ENCODE results near the gene THRSP.

DNA sequence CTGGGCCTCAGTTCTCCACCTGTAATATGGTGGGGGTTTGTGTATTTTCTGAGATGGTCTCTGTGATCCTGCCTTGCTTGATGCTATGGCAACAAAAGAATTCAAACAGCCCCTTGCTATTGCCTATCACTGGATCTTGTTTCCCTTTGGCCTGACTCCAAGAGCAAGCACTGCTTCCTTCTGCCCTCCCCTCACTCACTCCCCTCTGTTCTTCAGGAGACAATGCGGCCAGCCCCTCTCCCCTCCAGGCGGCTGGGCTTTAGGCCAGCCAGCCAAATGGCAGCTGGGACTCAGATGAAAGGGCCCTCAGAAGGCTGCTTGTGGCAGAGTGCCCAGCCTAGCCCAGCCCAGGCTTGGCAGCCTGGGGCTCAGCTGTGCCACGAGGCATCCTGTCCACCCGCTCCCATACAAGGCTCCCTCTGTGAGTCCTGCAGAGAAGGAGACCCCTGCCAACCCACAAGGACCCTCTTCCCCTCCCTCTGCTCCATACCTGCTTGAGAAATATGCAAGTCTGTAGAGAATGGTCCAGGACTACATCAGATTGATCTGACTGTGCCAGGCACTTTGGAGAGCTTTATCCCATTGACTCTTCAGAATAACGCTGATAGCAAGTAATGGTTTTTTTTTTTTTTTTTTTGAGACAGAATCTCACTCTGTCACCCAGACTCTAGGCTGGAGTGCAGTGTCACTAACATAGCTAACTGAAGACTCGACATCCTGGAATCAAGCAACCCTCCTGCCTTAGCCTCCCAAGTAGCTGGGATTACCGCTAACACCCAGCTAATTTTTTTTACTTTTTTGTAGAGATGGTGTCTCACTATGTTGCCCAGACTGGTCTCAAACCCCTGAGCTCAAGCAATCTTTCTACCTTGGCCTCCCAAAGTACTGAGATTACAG, 33.0 kb upstream of the THRSP start:
- TF ChIP-seq, protein P1, sequence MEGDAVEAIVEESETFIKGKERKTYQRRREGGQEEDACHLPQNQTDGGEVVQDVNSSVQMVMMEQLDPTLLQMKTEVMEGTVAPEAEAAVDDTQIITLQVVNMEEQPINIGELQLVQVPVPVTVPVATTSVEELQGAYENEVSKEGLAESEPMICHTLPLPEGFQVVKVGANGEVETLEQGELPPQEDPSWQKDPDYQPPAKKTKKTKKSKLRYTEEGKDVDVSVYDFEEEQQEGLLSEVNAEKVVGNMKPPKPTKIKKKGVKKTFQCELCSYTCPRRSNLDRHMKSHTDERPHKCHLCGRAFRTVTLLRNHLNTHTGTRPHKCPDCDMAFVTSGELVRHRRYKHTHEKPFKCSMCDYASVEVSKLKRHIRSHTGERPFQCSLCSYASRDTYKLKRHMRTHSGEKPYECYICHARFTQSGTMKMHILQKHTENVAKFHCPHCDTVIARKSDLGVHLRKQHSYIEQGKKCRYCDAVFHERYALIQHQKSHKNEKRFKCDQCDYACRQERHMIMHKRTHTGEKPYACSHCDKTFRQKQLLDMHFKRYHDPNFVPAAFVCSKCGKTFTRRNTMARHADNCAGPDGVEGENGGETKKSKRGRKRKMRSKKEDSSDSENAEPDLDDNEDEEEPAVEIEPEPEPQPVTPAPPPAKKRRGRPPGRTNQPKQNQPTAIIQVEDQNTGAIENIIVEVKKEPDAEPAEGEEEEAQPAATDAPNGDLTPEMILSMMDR (IDR thresholded peaks at IDR 0.05): no peak
- TF ChIP-seq POLR2A (IDR thresholded peaks at IDR 0.05): no peak
- TF ChIP-seq POLR2AphosphoS5 (IDR thresholded peaks at IDR 0.05): no peak

Data from stomach (tissue), 4 donors.